HG03432 (cell line): Measurements from ENCODE around the gene ACP3.
"Not testable (repeated sequence)": the region's sequence is repeated elsewhere in the genome, so short reads cannot be mapped to it uniquely, and the experiment has no call there.

Experiments used
- ATAC-seq: cut with Tn5 transposase; IDR thresholded peaks from one replicate; pipeline ENCODE4 v1.9.1; 2021; ENCODE audit warnings: mild to moderate bottlenecking, moderate library complexity; ENCODE audit not compliant: unreplicated experiment

The ACP3 gene

GRCh38 chr3:132356568-132356967 lies 39.4 kb downstream of the ACP3 start:
- no peak for ATAC-seq

- ATAC-seq = no peak
Measured at GRCh38 chr3:132360717-132361116, 43.5 kb downstream of the ACP3 start.

- ATAC-seq = no peak
Measured at GRCh38 chr3:132362329-132362728, 45.1 kb downstream of the ACP3 start.

GRCh38 chr3:132368515-132368914 lies 51.3 kb downstream of the ACP3 start:
- no peak for ATAC-seq

- no peak for ATAC-seq
Measured at GRCh38 chr3:132368962-132369361, 51.8 kb downstream of the ACP3 start.

GRCh38 chr3:132376945-132377354 lies 59.7 kb downstream of the ACP3 start:
- not testable (repeated sequence) for ATAC-seq

GRCh38 chr3:132378048-132378762 lies 61.0 kb downstream of the ACP3 start:
- peak; percentile 50 for ATAC-seq

- no peak for ATAC-seq
Measured at GRCh38 chr3:132378846-132379245, 61.6 kb downstream of the ACP3 start.

GRCh38 chr3:132380920-132381319 lies 63.7 kb downstream of the ACP3 start:
- ATAC-seq = no peak

- ATAC-seq = no peak
Measured at GRCh38 chr3:132381348-132381944, 64.2 kb downstream of the ACP3 start.

- ATAC-seq = no peak
Measured at GRCh38 chr3:132382267-132382666, 65.1 kb downstream of the ACP3 start.

GRCh38 chr3:132382688-132383194 lies 65.5 kb downstream of the ACP3 start:
- no peak for ATAC-seq

GRCh38 chr3:132386259-132386658 lies 69.1 kb downstream of the ACP3 start:
- no peak for ATAC-seq

- ATAC-seq = not testable (repeated sequence)
Measured at GRCh38 chr3:132392675-132393074, 75.5 kb downstream of the ACP3 start.

GRCh38 chr3:132394320-132394719 lies 77.1 kb downstream of the ACP3 start:
- ATAC-seq = no peak

GRCh38 chr3:132395126-132395525 lies 77.9 kb downstream of the ACP3 start:
- ATAC-seq = no peak

- ATAC-seq = no peak
Measured at GRCh38 chr3:132396255-132396654, 79.0 kb downstream of the ACP3 start.

GRCh38 chr3:132396776-132397175 lies 79.6 kb downstream of the ACP3 start:
- not testable (repeated sequence) for ATAC-seq

GRCh38 chr3:132399054-132399929 lies 82.1 kb downstream of the ACP3 start:
- no peak for ATAC-seq

- ATAC-seq = no peak
Measured at GRCh38 chr3:132401255-132401654, 84.0 kb downstream of the ACP3 start.

- ATAC-seq = no peak
Measured at GRCh38 chr3:132404276-132404675, 87.1 kb downstream of the ACP3 start.
